Epithelial cell of esophagus (primary cell): ENCODE data around the gene UBAP2.
"Not testable (repeated sequence)": the region's sequence is repeated elsewhere in the genome, so short reads cannot be mapped to it uniquely, and the experiment has no call there.

Experiments used
- DNase-seq: peaks from one replicate; pipeline ENCODE4 v3.0.0; 2010; ENCODE audit warnings: low read depth
- H3K4me3 ChIP-seq: 2 replicates; pipeline ENCODE4 v1.5.1; 2011; ENCODE audit warnings: mild to moderate bottlenecking, low read length, control low read depth
- TF ChIP-seq, protein P1 (sequence below): IDR thresholded peaks from 2 replicates; pipeline ENCODE4 v1.5.1; 2011; ENCODE audit warnings: low read depth, mild to moderate bottlenecking, low read length, control low read depth, inconsistent platforms; ENCODE audit not compliant: insufficient read depth; ENCODE audit errors: missing control alignments

Gene UBAP2

DNA sequence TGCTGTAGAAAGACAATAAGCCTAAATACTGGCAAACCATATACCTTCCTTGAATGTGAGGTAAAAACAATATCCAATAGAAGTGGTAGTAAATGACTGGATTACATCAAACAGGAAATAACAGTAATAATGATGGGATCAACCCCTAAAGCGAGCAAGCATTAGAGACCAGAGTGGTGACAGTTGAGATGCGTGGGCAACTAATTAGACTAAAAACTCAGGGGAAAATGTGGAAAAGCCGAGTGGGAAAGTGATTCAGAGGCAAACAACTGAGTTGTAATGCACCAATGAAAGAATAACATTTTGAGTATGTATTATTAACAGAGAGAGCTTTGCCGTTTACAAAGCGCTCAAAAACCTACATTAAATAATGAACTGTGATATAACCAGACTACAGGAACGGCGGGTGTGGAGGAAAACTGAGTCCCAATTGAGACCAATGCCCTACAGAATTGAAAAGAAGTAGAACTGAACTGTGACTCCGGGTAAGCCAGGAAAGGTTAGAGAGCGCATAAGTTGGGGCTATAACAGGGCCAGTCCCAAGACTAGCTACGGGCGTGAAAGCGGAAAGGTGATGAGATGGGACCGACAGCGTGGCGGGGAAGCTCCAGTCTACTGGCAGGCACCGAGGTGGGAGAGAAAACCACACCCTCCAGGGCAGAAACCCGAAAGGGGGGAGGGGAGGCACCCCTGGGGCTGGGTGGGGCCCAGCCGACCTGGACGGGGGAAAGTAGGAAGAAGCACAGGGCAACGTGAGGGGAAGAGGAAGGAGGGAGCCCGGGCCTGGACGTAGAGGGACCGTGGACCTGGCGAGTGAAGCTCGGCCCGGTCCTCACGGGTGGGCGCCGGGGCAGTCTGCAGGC lies 592 bp downstream of the UBAP2 start:
- DNase-seq, result peak; percentile 42
- peak overlapping the region; percentile 95 for H3K4me3 ChIP-seq
- TF ChIP-seq, protein P1, sequence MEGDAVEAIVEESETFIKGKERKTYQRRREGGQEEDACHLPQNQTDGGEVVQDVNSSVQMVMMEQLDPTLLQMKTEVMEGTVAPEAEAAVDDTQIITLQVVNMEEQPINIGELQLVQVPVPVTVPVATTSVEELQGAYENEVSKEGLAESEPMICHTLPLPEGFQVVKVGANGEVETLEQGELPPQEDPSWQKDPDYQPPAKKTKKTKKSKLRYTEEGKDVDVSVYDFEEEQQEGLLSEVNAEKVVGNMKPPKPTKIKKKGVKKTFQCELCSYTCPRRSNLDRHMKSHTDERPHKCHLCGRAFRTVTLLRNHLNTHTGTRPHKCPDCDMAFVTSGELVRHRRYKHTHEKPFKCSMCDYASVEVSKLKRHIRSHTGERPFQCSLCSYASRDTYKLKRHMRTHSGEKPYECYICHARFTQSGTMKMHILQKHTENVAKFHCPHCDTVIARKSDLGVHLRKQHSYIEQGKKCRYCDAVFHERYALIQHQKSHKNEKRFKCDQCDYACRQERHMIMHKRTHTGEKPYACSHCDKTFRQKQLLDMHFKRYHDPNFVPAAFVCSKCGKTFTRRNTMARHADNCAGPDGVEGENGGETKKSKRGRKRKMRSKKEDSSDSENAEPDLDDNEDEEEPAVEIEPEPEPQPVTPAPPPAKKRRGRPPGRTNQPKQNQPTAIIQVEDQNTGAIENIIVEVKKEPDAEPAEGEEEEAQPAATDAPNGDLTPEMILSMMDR, result no peak

DNA sequence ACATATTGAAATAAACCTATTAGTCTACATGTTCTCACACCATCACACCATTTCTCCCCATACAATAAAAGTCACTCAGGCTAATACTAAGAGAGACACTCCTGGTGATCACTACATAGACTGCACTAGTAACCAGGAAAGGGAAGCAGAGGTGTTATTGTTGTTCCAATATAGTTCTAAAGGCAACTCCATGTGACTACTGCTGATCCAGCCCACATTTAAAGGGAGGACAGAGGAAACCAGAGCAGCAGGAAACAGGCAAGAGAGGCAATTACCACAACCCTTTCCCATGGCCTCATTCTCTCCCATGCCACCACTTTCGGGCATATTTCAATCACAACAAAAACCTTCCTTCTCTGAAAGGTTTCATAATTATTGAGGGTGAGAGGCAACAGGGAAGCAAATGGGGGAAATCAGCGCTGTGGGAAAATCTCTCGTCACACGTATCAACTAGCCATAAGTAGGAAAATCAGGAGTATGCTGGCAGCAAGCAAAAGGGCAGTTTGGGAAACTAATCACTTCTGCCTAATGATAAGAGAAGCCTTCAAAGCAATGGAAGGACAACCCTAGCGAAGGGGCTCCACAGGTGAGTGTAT lies 1.8 kb downstream of the UBAP2 start:
- TF ChIP-seq, protein P1, result no peak
- peak; percentile 53 for DNase-seq
- H3K4me3 ChIP-seq, result peak overlapping the region; percentile 95

DNA sequence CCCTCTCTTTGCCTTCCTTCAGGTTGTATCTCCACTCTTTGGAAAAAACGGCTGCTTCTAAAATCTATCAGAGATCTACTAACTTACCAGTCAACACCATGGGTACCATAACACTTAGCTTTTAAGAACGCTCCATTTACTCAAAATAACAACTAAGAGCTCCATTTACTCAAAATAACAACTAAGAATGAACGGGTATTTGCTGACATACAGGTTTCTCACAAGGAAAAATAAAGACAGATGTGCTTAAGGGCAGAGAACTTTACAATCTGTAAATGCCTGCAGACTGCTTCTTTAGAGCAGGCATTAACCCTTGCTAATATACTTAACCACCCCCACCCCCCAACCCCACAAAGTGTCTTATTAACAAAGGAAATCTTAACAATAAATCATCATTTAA lies 2.8 kb downstream of the UBAP2 start:
- TF ChIP-seq, protein P1, result no peak
- DNase-seq, result no peak
- no peak overlapping the region for H3K4me3 ChIP-seq

DNA sequence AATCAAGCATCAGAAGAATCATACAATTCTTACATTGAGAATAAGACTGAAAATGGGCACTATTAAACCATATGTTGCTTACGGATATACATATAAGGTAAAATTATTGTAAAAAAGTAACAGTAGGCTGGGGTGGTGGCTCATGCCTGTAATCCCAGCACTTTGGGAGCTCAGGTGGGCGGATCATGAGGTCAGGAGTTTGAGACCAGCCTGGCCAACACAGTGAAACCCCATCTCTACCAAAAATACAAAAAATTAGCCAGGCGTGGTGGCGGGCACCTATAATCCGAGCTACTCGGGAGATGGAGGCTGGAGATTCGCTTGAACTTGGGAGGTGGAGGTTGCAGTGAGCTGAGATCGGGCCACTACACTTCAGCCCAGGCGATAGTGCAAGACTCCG lies 6.6 kb downstream of the UBAP2 start:
- not testable (repeated sequence) for H3K4me3 ChIP-seq, DNase-seq

DNA sequence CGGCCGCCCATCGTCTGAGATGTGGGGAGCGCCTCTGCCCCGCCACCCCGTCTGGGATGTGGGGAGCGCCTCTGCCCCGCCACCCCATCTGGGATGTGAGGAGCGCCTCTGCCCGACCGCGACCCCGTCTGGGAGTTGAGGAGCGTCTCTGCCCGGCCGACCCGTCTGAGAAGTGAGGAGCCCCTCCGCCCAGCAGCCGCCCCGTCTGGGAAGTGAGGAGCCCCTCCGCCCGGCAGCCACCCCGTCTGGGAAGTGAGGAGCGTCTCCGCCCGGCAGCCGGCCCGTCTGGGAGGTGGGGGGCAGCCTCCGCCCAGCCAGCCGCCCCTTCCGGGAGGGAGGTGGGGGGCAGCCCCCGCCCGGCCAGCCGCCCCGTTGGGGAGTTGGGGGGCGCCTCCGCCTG lies 9.8 kb downstream of the UBAP2 start:
- not testable (repeated sequence) for DNase-seq, H3K4me3 ChIP-seq

DNA sequence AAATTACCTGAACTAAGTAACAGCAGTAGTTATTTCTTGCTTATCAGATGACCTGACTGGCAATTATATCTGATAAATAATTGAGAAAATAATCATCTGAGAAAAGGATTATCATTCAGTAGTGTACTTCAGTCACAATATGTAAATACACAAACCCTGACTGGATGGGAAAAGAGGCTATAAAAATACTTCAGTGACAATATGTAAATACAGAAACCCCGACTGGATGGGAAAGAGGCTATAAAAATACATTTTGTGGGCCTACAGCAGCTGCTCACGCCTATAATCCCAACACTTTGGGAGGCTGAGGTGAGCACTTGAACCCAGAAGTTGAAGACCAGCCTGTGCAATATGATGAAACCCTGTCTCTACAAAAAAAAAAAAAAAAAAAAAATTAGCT lies 11.1 kb downstream of the UBAP2 start:
- no peak for DNase-seq
- H3K4me3 ChIP-seq, result no peak overlapping the region
- TF ChIP-seq, protein P1, result no peak

DNA sequence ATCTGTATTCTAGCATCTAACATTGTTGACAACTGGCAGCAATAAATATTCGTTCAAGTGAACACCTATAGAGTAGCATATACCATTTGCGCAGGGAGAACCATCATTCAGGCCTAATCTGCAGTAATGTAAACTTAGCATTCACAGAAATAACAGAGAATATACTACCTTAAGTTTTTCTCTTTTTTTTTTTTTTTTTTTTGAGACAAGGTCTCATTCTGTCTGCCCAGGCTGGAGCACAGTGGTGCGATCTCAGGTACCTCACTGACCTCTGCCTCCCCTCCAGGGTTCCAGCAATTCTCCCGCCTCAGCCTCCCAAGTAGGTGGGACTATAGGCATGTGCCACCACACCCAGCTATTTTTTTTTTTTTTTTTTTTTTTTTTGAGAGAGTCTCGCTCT lies 12.1 kb downstream of the UBAP2 start:
- no peak overlapping the region for H3K4me3 ChIP-seq
- TF ChIP-seq, protein P1, result no peak
- no peak for DNase-seq

DNA sequence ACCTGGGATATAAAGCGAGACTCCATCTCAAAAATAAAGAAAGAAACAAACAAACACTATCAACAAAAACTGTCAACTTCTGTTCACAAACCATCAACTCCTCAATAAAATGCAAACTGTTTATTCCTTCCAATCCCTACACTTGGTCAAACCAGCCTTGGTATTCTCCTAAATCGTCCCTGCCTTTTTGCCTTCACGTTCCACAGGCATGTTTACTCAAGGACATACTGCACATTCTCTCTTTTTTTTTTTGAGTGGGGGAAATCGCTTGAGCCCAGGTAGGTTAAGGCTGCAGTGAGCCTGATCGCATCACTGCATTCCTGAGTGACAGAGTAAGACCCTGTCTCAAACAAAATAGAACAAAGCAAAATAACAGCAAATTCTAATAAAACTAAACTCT lies 13.0 kb downstream of the UBAP2 start:
- no peak overlapping the region for H3K4me3 ChIP-seq
- TF ChIP-seq, protein P1, result no peak
- peak; percentile 13 for DNase-seq
